Stimulated activated CD4-positive, alpha-beta T cell treated with anti-CD3 and anti-CD28 coated beads, Interleukin-4, amount 100 ng/mL, for 4 hours (primary cell): ENCODE measurements around the gene HIPK1.

ENCODE experiments used
- DNase-seq, 2 experiments: peaks; one replicate each; pipeline ENCODE4 v3.0.0-alpha.2; 2020

Gene HIPK1

GRCh38 chr1:114021665-114022099, 92.6 kb downstream of the HIPK1 start:
- DNase-seq: no peak

- no peak for DNase-seq
These were observed 93.8 kb downstream of the HIPK1 start for GRCh38 chr1:114022877-114023276.

GRCh38 chr1:114023377-114023776, 94.3 kb downstream of the HIPK1 start:
- no peak for DNase-seq

- no peak for DNase-seq
These were observed 94.9 kb downstream of the HIPK1 start for GRCh38 chr1:114024049-114024448.

- DNase-seq: no peak
These were observed 96.7 kb downstream of the HIPK1 start for GRCh38 chr1:114025609-114026401.

- no peak for DNase-seq
These were observed 97.7 kb downstream of the HIPK1 start for GRCh38 chr1:114026797-114027196.
